ENCODE data around the gene NFIC.

NFIC gene

DNA sequence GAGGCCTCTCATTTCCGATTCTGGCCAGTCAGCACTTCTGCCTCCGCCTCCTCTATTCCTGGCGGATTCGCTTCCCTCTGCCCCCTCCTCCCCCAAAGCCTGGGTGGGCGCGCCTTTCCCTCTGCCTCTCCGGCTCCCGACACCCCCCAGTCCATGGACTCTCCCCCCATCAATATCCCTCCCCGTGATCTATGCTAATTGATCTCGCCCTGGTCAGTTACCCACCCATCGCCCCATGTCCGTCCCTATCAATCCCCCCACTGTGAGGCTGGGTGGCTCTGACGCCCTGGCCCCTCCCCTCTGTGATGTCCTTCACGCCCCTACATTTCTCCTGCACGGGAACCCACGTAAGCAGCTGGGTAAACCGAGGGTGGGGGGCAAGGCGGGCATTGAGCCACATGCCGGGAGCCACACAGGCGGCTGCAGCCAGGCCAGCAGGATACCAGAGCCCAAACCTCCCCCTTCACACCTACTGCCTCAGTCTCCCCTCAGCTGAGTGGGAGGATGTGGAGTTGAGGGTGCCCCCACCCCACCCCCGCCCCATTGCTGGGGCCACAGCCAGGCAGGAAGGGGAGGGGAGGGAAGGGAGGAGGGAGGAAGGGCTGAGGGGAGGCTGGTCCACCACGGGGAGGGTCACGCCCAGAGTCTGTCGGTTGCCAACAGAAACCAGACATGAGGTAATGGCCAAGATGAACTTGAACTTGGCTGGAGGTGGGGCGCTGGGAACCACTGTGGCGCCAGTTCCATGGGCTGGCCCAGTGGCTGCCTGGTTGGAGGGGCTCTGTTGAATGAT is 92.9 kb downstream of the NFIC start:
- no peaks in the 10 kb centered on the region for H3K9me3 ChIP-seq (ENCODE audit: low read length)
- no peaks in the 10 kb centered on the region for H3K4me1 ChIP-seq (ENCODE audit: insufficient read depth, low read length, severe bottlenecking)
- no peak for TF ChIP-seq EZH2 (IDR thresholded peaks at IDR 0.05; ENCODE audit: borderline replicate concordance, low read length)
- TF ChIP-seq, protein P1, sequence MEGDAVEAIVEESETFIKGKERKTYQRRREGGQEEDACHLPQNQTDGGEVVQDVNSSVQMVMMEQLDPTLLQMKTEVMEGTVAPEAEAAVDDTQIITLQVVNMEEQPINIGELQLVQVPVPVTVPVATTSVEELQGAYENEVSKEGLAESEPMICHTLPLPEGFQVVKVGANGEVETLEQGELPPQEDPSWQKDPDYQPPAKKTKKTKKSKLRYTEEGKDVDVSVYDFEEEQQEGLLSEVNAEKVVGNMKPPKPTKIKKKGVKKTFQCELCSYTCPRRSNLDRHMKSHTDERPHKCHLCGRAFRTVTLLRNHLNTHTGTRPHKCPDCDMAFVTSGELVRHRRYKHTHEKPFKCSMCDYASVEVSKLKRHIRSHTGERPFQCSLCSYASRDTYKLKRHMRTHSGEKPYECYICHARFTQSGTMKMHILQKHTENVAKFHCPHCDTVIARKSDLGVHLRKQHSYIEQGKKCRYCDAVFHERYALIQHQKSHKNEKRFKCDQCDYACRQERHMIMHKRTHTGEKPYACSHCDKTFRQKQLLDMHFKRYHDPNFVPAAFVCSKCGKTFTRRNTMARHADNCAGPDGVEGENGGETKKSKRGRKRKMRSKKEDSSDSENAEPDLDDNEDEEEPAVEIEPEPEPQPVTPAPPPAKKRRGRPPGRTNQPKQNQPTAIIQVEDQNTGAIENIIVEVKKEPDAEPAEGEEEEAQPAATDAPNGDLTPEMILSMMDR (IDR thresholded peaks at IDR 0.05; ENCODE audit: low read length) = no peak
- H3K9ac ChIP-seq (ENCODE audit: low read length) = no peak overlapping the region
- no peak overlapping the region for H3K4me2 ChIP-seq (ENCODE audit: low read length)
- no peaks in the 10 kb centered on the region for H3F3A ChIP-seq (ENCODE audit: insufficient read depth, low read length)
- no peaks in the 10 kb centered on the region for H3K36me3 ChIP-seq (ENCODE audit: insufficient read depth, low read length)
- H3K9me2 ChIP-seq (ENCODE audit: low read depth, low read length) = no peaks in the 10 kb centered on the region
- H3K27ac ChIP-seq (ENCODE audit: low read depth, low read length, poor library complexity, severe bottlenecking) = no peak overlapping the region
- H3K27me3 ChIP-seq (ENCODE audit: insufficient read depth, low read length) = no peaks in the 10 kb centered on the region
- no peak overlapping the region for H3K4me3 ChIP-seq (ENCODE audit: low read depth, low read length, poor library complexity, severe bottlenecking)
- no peaks in the 10 kb centered on the region for H4K20me1 ChIP-seq (ENCODE audit: insufficient read depth, low read length)
- H2AFZ ChIP-seq (ENCODE audit: low read length) = no peak overlapping the region
- no peaks in the 10 kb centered on the region for H3K79me2 ChIP-seq (ENCODE audit: insufficient read depth, low read length)

GRCh38 chr19:3459965-3460582 is 93.7 kb downstream of the NFIC start:
- H3K27ac ChIP-seq (ENCODE audit: low read depth, low read length, poor library complexity, severe bottlenecking) = no peak overlapping the region
- no peaks in the 10 kb centered on the region for H3K36me3 ChIP-seq (ENCODE audit: insufficient read depth, low read length)
- H3K4me2 ChIP-seq (ENCODE audit: low read length) = no peak overlapping the region

DNA sequence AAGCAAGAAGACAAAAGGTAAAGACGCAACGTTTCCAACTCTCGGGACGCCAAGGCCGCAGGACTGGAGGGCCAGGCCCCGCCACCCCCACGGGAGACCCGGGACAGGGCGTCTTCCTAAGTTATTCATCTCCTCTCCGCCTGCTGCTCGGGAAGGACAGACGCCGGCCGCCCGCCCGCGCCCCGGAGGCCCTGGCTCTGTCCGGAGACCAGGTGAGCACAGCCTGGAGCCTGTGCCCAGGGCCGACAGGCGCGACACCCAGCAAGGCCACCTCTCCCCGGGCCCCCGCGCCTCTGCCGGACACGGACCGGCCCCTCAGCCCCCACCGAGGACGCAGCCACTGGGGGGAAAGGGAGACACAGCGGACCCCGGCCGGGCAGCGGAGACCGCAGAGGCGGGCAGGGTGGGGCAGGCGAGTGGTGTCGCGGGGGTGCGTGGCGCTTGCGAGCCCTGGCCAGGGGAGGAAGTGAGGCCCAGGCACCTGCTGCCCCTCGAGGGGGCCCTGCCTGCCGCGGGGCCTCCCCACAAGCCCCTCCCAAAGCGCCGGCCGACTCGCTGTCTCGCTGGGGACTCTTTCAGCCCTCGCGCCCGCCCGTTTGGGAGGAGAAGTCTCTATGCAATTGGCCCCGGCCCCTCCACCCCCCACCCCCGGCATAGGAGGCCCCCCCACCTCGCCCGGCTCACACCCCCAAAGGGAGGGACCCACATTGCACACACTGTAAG is 96.8 kb downstream of the NFIC start:
- H3K27ac ChIP-seq (ENCODE audit: low read depth, low read length, poor library complexity, severe bottlenecking) = no peak overlapping the region
- H3F3A ChIP-seq (ENCODE audit: insufficient read depth, low read length) = no peaks in the 10 kb centered on the region
- H4K20me1 ChIP-seq (ENCODE audit: insufficient read depth, low read length) = no peaks in the 10 kb centered on the region
- H3K4me3 ChIP-seq (ENCODE audit: low read depth, low read length, poor library complexity, severe bottlenecking) = no peak overlapping the region
- H3K4me2 ChIP-seq (ENCODE audit: low read length) = no peak overlapping the region
- H3K36me3 ChIP-seq (ENCODE audit: insufficient read depth, low read length) = no peaks in the 10 kb centered on the region; the same call in 1 of the 2 replicates
- H3K79me2 ChIP-seq (ENCODE audit: insufficient read depth, low read length) = no peaks in the 10 kb centered on the region
- H3K9me2 ChIP-seq (ENCODE audit: low read depth, low read length) = no peaks in the 10 kb centered on the region
- H3K4me1 ChIP-seq (ENCODE audit: insufficient read depth, low read length, severe bottlenecking) = no peaks in the 10 kb centered on the region
- H3K9ac ChIP-seq (ENCODE audit: low read length) = no peak overlapping the region
- H3K9me3 ChIP-seq (ENCODE audit: low read length) = 0 out of 2 replicates have a peak, but pooled peaks cover 2% of the 10 kb centered on the region
- TF ChIP-seq, protein P1 (IDR thresholded peaks at IDR 0.05; ENCODE audit: low read length) = no peak
- no peak for TF ChIP-seq EZH2 (IDR thresholded peaks at IDR 0.05; ENCODE audit: borderline replicate concordance, low read length)
- no peak overlapping the region for H2AFZ ChIP-seq (ENCODE audit: low read length)
- no peaks in the 10 kb centered on the region for H3K27me3 ChIP-seq (ENCODE audit: insufficient read depth, low read length)

More at GRCh38 chr19:3459965-3460582, 93.7 kb downstream of the NFIC start:
- Histone ChIP-seq H2AFZ (ENCODE audit: low read length) (no peak overlapping the region), H3K4me3 (ENCODE audit: low read depth, low read length, poor library complexity, severe bottlenecking) (no peak overlapping the region), H3K9me3 (ENCODE audit: low read length) (no peaks in the 10 kb centered on the region), H4K20me1 (ENCODE audit: insufficient read depth, low read length) (no peaks in the 10 kb centered on the region), H3K9me2 (ENCODE audit: low read depth, low read length) (no peaks in the 10 kb centered on the region), H3K9ac (ENCODE audit: low read length) (no peak overlapping the region), H3K4me1 (ENCODE audit: insufficient read depth, low read length, severe bottlenecking) (no peaks in the 10 kb centered on the region), H3K27me3 (ENCODE audit: insufficient read depth, low read length) (no peaks in the 10 kb centered on the region), H3K79me2 (ENCODE audit: insufficient read depth, low read length) (no peaks in the 10 kb centered on the region), H3F3A (ENCODE audit: insufficient read depth, low read length) (no peaks in the 10 kb centered on the region)
- TF ChIP-seq, protein P1 (IDR thresholded peaks at IDR 0.05; ENCODE audit: low read length) = no peak
- no peak for TF ChIP-seq EZH2 (IDR thresholded peaks at IDR 0.05; ENCODE audit: borderline replicate concordance, low read length)

Measured in OCI-LY1 (cell line).